ENCODE data around the gene HHAT. TPM values are rescaled to one million over a fixed set of nuclear protein-coding genes. Genes with fewer than 3 reads are reported as not detected.
"Not testable (repeated sequence)": the region's sequence is repeated elsewhere in the genome, so short reads cannot be mapped to it uniquely, and the experiment has no call there.

Gene HHAT
- polyA plus RNA-seq, 3 donors: 13.0 to 14.9 (median 14.8) TPM

- peak in 3 of 11 donors; percentile 20 to 30 (median 28) for DNase-seq (ENCODE audit: extremely low read depth in 1 of 11, low read depth in 9 of 11, low spot score in 4 of 11)
These were observed 45.3 kb downstream of the HHAT start for GRCh38 chr1:210373878-210374599.

GRCh38 chr1:210374600-210374953 lies 45.9 kb downstream of the HHAT start:
- DNase-seq (ENCODE audit: extremely low read depth in 1 of 11, low read depth in 9 of 11, low spot score in 4 of 11): no peak

GRCh38 chr1:210376836-210377372 lies 48.2 kb downstream of the HHAT start:
- DNase-seq (ENCODE audit: extremely low read depth in 1 of 11, low read depth in 9 of 11, low spot score in 4 of 11): no peak

GRCh38 chr1:210377731-210378333 lies 49.1 kb downstream of the HHAT start:
- no peak for DNase-seq (ENCODE audit: extremely low read depth in 1 of 11, low read depth in 9 of 11, low spot score in 4 of 11)

GRCh38 chr1:210378736-210379135 lies 50.0 kb downstream of the HHAT start:
- no peak for DNase-seq (ENCODE audit: extremely low read depth in 1 of 11, low read depth in 9 of 11, low spot score in 4 of 11)

- no peak for DNase-seq (ENCODE audit: extremely low read depth in 1 of 11, low read depth in 9 of 11, low spot score in 4 of 11)
These were observed 53.2 kb downstream of the HHAT start for GRCh38 chr1:210381934-210382333.

GRCh38 chr1:210384625-210385024 lies 55.9 kb downstream of the HHAT start:
- no peak for DNase-seq (ENCODE audit: extremely low read depth in 1 of 11, low read depth in 9 of 11, low spot score in 4 of 11)

- DNase-seq (ENCODE audit: extremely low read depth in 1 of 11, low read depth in 9 of 11, low spot score in 4 of 11): no peak
These were observed 56.5 kb downstream of the HHAT start for GRCh38 chr1:210385228-210385627.

- DNase-seq (ENCODE audit: extremely low read depth in 1 of 11, low read depth in 9 of 11, low spot score in 4 of 11): no peak
These were observed 65.6 kb downstream of the HHAT start for GRCh38 chr1:210394281-210394821.

GRCh38 chr1:210396541-210396940 lies 67.8 kb downstream of the HHAT start:
- DNase-seq (ENCODE audit: extremely low read depth in 1 of 11, low read depth in 9 of 11, low spot score in 4 of 11): no peak

GRCh38 chr1:210397252-210397651 lies 68.5 kb downstream of the HHAT start:
- DNase-seq (ENCODE audit: extremely low read depth in 1 of 11, low read depth in 9 of 11, low spot score in 4 of 11): no peak

GRCh38 chr1:210397681-210398080 lies 69.0 kb downstream of the HHAT start:
- DNase-seq (ENCODE audit: extremely low read depth in 1 of 11, low read depth in 9 of 11, low spot score in 4 of 11): no peak

GRCh38 chr1:210398466-210398865 lies 69.8 kb downstream of the HHAT start:
- no peak for DNase-seq (ENCODE audit: extremely low read depth in 1 of 11, low read depth in 9 of 11, low spot score in 4 of 11)

- DNase-seq (ENCODE audit: extremely low read depth in 1 of 11, low read depth in 9 of 11, low spot score in 4 of 11): peak in 9 of 11 donors; percentile 12 to 31 (median 19)
These were observed 71.5 kb downstream of the HHAT start for GRCh38 chr1:210400043-210400840.

GRCh38 chr1:210402560-210402959 lies 73.9 kb downstream of the HHAT start:
- no peak for DNase-seq (ENCODE audit: extremely low read depth in 1 of 11, low read depth in 9 of 11, low spot score in 4 of 11)

GRCh38 chr1:210405316-210405715 lies 76.6 kb downstream of the HHAT start:
- DNase-seq (ENCODE audit: extremely low read depth in 1 of 11, low read depth in 9 of 11, low spot score in 4 of 11): no peak

- not testable (repeated sequence) for DNase-seq (ENCODE audit: extremely low read depth in 1 of 11, low read depth in 9 of 11, low spot score in 4 of 11)
These were observed 77.6 kb downstream of the HHAT start for GRCh38 chr1:210406341-210406740.

- peak; percentile 15 to 63 (median 39) for DNase-seq (ENCODE audit: extremely low read depth in 1 of 11, low read depth in 9 of 11, low spot score in 4 of 11)
These were observed 78.6 kb downstream of the HHAT start for GRCh38 chr1:210407207-210407886.

- DNase-seq (ENCODE audit: extremely low read depth in 1 of 11, low read depth in 9 of 11, low spot score in 4 of 11): no peak
These were observed 79.2 kb downstream of the HHAT start for GRCh38 chr1:210407887-210408252.
